PFSK-1 (cell line): ENCODE results near the gene ZBTB12.

Source experiments
- POLR2AphosphoS5 ChIP-seq: IDR thresholded peaks from 2 replicates; pipeline ENCODE4 v1.6.1; 2012; ENCODE audit warnings: low read depth, mild to moderate bottlenecking, control low read depth, low read length, moderate library complexity
- TAF1 ChIP-seq: IDR thresholded peaks from 2 replicates; pipeline ENCODE4 v1.6.1; 2012; ENCODE audit warnings: low read length, control low read depth, borderline replicate concordance; ENCODE audit not compliant: insufficient read depth
- TF ChIP-seq, protein P1 (sequence below), 2 experiments: IDR thresholded peaks; 2 replicates each; pipeline versions ENCODE4 v1.6.1 to v1.8.0; 2011 to 2012; ENCODE audit warnings: low read depth in 2 of 2, low read length in 2 of 2, control low read depth in 1 of 2, inconsistent platforms in 1 of 2, mild to moderate bottlenecking in 1 of 2, moderate library complexity in 1 of 2; ENCODE audit not compliant: insufficient read depth in 1 of 2

DNA sequence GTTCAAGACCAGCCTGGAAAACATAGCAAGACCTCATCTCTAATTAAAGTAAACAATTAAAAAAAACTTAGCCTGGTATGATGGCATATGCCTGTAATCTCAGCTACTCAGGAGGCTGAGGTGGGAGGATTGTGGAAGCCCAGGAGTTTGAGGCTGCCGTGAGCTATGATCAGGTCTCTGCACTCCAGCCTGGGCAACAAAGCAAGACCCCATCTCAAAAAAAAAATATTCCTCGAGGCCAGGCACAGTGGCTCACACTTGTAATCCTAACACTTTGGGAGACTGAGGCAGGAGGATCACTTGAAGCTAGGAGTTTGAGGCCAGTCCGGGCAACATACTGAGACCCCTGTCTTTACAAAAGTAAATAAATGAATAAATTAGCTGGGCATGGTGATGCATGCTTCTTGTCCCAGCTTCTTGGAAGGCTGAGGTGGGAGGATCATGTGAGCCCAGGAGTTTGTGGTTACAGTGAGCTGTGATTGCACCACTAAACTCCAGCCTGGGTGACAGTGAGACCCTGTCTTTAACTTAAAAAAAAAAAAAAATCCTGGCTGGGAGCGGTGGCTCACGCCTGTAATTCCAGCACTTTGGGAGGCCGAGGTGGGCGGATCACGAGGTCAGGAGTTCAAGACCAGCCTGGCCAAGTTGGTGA is 16.3 kb upstream of the ZBTB12 start:
- TF ChIP-seq, protein P1, sequence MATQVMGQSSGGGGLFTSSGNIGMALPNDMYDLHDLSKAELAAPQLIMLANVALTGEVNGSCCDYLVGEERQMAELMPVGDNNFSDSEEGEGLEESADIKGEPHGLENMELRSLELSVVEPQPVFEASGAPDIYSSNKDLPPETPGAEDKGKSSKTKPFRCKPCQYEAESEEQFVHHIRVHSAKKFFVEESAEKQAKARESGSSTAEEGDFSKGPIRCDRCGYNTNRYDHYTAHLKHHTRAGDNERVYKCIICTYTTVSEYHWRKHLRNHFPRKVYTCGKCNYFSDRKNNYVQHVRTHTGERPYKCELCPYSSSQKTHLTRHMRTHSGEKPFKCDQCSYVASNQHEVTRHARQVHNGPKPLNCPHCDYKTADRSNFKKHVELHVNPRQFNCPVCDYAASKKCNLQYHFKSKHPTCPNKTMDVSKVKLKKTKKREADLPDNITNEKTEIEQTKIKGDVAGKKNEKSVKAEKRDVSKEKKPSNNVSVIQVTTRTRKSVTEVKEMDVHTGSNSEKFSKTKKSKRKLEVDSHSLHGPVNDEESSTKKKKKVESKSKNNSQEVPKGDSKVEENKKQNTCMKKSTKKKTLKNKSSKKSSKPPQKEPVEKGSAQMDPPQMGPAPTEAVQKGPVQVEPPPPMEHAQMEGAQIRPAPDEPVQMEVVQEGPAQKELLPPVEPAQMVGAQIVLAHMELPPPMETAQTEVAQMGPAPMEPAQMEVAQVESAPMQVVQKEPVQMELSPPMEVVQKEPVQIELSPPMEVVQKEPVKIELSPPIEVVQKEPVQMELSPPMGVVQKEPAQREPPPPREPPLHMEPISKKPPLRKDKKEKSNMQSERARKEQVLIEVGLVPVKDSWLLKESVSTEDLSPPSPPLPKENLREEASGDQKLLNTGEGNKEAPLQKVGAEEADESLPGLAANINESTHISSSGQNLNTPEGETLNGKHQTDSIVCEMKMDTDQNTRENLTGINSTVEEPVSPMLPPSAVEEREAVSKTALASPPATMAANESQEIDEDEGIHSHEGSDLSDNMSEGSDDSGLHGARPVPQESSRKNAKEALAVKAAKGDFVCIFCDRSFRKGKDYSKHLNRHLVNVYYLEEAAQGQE (IDR thresholded peaks at IDR 0.05; ENCODE audit: insufficient read depth in 1 of 2, low read depth in 2 of 2, low read length in 2 of 2): no peak
- TF ChIP-seq POLR2AphosphoS5 (no peak), TAF1 (no peak)
